Measurements from ENCODE around the gene OLFM1. TPM values are rescaled to one million over a fixed set of nuclear protein-coding genes. Genes with fewer than 3 reads are reported as not detected.

OLFM1 gene
- total RNA-seq, 2 donors from 2014 or later = not detected

DNA sequence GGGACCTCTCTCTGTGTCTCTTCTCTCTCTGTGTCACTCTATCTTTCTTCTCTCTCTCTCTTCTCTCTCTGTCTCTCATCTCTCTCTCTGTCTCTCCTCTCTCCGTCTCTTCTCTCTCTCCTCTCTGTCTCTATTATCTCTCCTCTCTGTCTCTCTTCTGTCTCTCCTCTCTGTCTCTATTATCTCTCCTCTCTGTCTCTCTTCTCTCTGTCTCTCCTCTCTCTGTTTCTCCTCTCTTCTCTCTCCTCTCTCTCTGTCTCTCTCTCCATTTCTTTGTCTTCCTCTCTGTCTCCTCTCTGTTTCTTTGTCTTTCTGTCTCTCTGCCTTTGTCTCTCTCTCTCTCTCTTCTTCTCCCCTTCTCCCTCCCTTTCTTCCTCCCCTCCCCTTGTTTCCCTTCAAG is 3.2 kb upstream of the OLFM1 start:
- Mint-ChIP-seq H3K4me1 (peaks cover 4% of the 10 kb centered on the region), H3K27me3 (peaks cover 49% of the 10 kb centered on the region), H3K27ac (no peak overlapping the region), H3K4me3 (no peak overlapping the region), H3K36me3 (ENCODE audit: low read depth) (peaks cover 6% of the 10 kb centered on the region)
- H3K9me3 ChIP-seq (ENCODE audit: control insufficient read depth, low read length, poor library complexity, severe bottlenecking) = no peaks in the 10 kb centered on the region
- DNase-seq = no peak
- no peak for ATAC-seq

DNA sequence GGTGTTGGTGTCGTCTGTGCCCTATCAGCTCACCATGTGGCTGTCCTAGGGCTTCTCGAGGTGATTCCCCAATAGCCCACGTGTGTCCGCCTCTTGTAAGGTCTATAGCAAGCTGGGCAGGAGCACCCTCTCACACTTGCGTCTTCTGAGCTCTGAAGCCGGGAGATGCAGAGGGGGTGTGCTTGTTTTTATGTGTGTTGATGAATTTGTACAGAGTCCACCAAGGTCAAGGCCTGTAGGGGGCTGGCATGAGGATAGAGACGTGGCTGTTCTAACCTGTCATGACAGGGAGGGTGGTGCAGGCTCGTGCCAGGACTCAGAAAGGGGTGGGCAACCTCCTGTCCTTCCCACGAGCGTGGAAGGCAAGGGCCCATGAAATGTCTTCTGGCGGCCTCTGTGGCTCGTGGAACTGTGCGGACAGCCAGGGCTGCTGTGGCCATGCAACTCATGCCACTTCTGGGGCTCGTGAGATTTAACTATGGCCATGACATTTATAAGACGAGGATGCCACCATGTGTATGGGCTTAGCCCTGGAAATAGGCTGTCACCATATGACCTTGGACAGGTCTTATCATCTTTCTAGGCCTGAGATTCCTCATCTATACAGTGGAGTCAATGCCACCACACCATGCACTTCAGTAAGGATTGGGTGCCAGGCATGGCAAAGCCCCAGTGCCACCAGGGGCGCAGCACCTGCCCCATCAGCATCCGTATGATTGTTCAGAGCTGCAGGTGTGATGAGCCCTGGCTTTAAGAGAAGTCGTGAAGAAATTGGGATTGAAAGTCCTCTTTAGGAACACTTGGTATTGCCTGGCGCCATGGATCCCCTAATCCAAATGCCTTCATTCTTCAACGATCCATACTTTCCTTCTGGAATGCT is 2.3 kb upstream of the OLFM1 start:
- Mint-ChIP-seq H3K4me1 (peaks cover 4% of the 10 kb centered on the region), H3K27ac (no peak overlapping the region), H3K27me3 (peaks cover 55% of the 10 kb centered on the region), H3K4me3 (no peak overlapping the region), H3K36me3 (ENCODE audit: low read depth) (peaks cover 6% of the 10 kb centered on the region)
- no peaks in the 10 kb centered on the region for H3K9me3 ChIP-seq (ENCODE audit: control insufficient read depth, low read length, poor library complexity, severe bottlenecking)
- no peak for ATAC-seq
- no peak for DNase-seq

DNA sequence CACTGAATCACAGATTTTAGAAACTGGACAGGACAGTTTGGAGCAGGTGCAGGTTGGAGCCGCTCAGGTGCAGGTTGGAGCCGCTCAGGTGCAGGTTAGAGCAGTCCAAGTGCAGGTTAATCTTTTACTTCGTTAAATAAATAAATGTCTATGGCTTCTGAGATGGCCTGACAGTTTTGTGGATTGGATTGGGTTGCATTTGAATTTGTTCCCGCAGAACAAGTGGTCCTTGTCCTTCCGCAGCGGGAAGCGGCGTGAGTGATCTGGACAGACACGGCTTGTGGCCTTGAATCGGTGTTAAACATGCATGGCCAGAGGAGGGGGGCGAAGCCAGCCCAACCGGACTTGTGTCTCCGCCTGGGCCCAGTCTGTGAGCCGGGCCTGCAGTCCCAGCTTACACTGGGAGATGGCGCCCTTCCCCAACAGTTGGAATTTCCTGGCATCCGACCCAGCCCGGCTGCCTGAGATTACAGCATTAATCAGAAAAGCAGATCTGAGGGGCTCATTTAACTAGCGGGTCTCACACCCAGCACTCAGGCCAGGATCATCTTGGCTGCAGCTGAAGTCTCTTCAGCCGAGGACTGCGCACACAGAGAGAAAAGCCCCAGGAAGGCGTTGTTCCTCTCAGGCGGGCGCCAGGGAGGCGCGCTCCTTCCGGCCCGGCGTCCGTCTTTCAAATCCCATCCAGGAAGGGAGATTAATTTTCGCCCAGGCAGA is 1.5 kb upstream of the OLFM1 start:
- peaks cover 55% of the 10 kb centered on the region for H3K27me3 Mint-ChIP-seq

DNA sequence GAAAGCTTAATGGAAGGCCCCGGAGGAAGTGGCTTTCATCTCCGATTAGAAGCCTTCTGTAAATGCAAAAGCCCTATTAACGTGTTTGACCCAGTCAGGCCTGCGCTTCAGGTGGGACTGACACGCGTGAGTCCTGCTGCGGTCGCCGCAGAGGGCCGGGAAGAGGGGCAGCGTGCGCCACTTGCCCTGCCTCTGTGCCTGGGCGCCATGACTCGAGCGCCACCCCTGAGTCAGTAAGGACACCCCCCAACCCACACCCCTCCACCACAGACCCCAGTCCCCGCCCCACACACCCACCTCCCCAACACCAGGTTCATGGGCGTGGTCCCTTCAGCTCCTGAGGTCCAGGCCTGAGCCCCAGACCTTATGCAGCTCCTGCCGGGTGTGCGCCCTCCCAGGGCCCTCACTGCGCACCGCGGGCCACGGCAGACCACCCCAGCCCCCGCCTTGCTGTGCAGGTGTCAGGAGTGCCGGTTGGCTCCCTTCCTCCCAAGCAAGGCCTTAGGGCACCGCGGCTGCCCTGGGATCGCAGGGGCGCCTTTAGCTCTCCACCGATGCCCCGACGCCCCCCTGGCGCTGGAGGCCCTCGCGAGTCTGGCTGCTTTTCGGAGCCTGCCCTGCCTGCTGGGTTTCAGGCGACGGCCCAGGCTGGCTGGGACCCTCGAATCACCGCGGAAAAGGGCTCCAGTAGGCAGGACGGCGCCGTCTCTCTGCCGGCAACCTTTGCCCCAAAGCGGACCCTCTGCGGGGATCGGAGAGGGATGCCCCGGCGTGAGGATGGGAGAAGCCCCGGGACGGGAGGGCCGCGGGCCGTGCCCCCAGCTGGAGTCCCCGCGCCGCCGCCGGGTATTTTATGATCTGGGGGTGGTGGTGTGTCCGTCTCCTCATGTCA is 625 bp upstream of the OLFM1 start:
- ATAC-seq = no peak
- Mint-ChIP-seq H3K4me3 (no peak overlapping the region), H3K27ac (no peak overlapping the region)

More for the DNA sequence above, 1.5 kb upstream of the OLFM1 start:
- H3K36me3 Mint-ChIP-seq (ENCODE audit: low read depth) = peaks cover 6% of the 10 kb centered on the region
- DNase-seq (peak in 1 of 3 donors; percentile 11), ATAC-seq (no peak)
- no peak overlapping the region for H3K27ac Mint-ChIP-seq
- peaks cover 4% of the 10 kb centered on the region for H3K4me1 Mint-ChIP-seq
- peak overlapping the region; percentile 77 for H3K4me3 Mint-ChIP-seq
- H3K9me3 ChIP-seq (ENCODE audit: control insufficient read depth, low read length, poor library complexity, severe bottlenecking) = no peaks in the 10 kb centered on the region

DNA sequence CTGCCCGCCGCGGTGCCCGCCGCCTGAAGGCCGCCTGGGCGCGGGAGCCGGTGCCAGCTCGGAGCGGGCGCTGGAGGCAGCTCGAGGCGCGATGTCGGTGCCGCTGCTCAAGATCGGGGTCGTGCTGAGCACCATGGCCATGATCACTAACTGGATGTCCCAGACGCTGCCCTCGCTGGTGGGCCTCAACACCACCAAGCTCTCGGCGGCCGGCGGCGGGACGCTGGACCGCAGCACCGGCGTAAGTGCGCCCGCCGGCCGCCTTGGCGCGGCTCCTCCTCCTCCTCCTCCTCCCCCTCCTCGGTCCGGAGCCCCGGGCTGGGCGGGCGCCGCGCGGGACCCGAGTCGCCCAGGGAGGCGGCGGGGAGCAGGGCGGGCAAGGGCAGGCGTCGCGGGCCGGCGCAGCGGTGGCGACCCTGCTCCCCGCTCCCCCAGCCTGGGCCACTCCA is 455 bp downstream of the OLFM1 start:
- Mint-ChIP-seq H3K36me3 (ENCODE audit: low read depth) (peaks cover 6% of the 10 kb centered on the region), H3K4me3 (no peak overlapping the region), H3K27me3 (peaks cover 53% of the 10 kb centered on the region), H3K27ac (no peak overlapping the region), H3K4me1 (peaks cover 4% of the 10 kb centered on the region)
- ATAC-seq (no peak), DNase-seq (no peak)
- H3K9me3 ChIP-seq (ENCODE audit: control insufficient read depth, low read length, poor library complexity, severe bottlenecking) = no peaks in the 10 kb centered on the region

More for the DNA sequence above, 625 bp upstream of the OLFM1 start:
- DNase-seq = no peak
- Mint-ChIP-seq H3K27me3 (peaks cover 53% of the 10 kb centered on the region), H3K4me1 (peaks cover 4% of the 10 kb centered on the region), H3K36me3 (ENCODE audit: low read depth) (peaks cover 6% of the 10 kb centered on the region)
- H3K9me3 ChIP-seq (ENCODE audit: control insufficient read depth, low read length, poor library complexity, severe bottlenecking) = no peaks in the 10 kb centered on the region

DNA sequence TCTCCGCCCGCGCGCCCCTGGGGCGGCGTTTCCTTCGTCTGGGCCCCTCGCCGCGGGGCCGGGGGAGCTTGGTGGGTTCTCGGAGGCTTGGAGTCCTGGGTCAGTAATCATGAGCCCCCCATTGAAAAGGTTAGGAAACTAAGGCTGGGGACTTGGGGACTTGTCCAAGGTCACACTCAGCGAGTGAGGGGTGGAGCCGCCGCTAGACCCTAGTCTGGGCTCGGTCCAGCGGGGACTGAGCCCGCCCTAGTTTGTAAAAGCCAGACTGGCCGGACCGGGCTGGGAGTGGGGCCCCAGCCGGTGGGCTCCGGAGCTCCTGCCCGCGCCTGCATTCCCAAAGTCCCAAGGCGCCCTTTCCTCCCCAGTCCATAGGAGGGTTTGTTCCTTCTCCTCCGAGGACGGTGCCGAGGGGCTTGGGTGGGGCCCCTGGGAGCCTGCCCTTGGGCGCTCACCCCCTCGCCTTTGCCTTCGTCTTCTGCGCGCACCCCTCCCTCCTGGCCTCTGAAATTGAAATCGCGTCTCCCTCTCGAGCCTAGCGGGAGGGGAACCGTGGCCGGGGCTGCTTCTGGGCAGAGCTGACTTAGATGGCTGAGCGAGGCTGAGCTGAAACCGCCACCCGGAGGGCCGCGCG is 995 bp downstream of the OLFM1 start:
- no peaks in the 10 kb centered on the region for H3K9me3 ChIP-seq (ENCODE audit: control insufficient read depth, low read length, poor library complexity, severe bottlenecking)
- ATAC-seq = no peak
- Mint-ChIP-seq H3K27ac (no peak overlapping the region), H3K4me3 (no peak overlapping the region), H3K36me3 (ENCODE audit: low read depth) (peaks cover 6% of the 10 kb centered on the region), H3K27me3 (peaks cover 53% of the 10 kb centered on the region), H3K4me1 (peaks cover 4% of the 10 kb centered on the region)
- no peak for DNase-seq

DNA sequence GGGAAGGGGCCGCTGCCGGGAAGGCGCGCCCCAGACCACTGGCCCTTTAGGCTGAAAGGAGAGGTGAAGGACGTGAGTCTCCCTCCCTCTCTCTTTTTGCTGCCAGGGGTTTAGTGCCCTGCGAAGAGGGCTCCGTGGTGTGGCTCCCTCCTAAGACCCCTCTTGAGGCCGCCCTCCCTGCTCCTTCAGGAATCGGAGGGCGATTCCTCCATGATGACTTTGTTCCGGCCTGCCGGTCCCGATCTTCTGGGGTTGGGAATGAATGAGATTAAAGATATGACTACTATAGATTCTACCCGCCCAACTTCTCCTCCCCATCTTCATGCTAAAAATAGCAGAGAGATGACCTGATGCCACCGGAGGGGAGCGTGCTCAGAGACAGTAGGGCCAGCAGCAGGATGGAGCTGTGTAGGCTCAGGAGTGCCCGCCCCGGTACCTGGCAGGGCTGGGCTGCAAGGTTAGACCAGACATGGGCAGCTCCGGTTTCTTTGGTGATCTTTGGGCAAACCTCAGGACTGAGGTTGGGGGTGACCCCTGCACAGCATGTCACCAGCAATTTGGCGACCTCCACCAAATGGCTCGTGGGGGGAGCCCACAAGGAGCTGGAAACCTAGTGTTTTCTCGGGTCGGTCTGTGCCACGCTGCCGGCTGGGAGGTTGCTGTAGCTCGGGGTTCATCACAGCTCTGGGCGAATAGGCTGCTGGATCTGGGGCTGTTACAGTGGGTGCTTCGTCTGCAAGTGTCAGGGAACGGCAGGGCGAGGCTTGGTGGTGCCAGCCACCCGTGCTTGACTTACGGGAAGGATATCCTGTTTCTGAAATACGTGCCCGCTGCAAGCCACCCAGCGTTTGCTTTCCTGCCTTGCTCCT is 1.7 kb downstream of the OLFM1 start:
- no peak for DNase-seq
- H3K36me3 Mint-ChIP-seq (ENCODE audit: low read depth) = peaks cover 5% of the 10 kb centered on the region
- H3K27ac Mint-ChIP-seq = no peak overlapping the region
- peaks cover 51% of the 10 kb centered on the region for H3K27me3 Mint-ChIP-seq
- H3K4me1 Mint-ChIP-seq = peaks cover 4% of the 10 kb centered on the region
- no peaks in the 10 kb centered on the region for H3K9me3 ChIP-seq (ENCODE audit: control insufficient read depth, low read length, poor library complexity, severe bottlenecking)
- no peak overlapping the region for H3K4me3 Mint-ChIP-seq
- no peak for ATAC-seq

DNA sequence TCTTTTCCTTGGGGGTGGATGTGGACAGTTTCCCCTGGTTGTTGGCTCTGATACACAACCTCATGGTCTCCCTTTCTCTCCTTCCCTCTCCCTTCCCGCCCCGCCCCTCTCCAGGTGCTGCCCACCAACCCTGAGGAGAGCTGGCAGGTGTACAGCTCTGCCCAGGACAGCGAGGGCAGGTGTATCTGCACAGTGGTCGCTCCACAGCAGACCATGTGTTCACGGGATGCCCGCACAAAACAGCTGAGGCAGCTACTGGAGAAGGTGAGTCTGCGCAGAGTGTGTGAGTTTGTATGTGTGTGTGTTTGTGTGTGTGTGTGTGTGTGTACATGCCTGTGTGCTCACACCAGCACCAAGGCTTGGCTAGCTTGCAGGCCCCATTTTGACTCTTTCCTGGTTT is 2.6 kb downstream of the OLFM1 start:
- peaks cover 4% of the 10 kb centered on the region for H3K4me1 Mint-ChIP-seq
- H3K9me3 ChIP-seq (ENCODE audit: control insufficient read depth, low read length, poor library complexity, severe bottlenecking) = no peaks in the 10 kb centered on the region
- H3K27me3 Mint-ChIP-seq = peaks cover 56% of the 10 kb centered on the region
- no peak overlapping the region for H3K4me3 Mint-ChIP-seq
- no peak overlapping the region for H3K27ac Mint-ChIP-seq
- H3K36me3 Mint-ChIP-seq (ENCODE audit: low read depth) = peaks cover 3% of the 10 kb centered on the region
- DNase-seq (no peak), ATAC-seq (no peak)

DNA sequence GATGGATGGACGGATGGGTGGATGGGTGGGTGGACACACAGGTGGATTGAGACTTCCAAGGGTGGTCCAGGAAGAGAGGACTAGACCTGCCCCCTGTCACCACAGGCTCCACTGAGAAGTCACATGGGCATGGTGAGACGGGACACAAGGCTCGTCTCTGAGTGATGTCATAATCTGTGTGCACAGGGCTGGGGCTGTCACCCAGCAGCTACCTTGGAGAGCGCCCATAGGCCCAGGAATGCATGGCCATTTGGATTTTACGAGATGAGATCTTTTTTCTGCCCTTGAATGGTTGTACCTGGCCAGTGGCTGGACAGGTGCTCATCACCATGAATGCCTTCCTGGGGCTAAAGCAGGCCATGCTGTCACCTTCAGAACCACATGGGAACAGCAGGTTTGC is 3.1 kb downstream of the OLFM1 start:
- ATAC-seq = no peak
- peaks cover 4% of the 10 kb centered on the region for H3K4me1 Mint-ChIP-seq
- no peaks in the 10 kb centered on the region for H3K9me3 ChIP-seq (ENCODE audit: control insufficient read depth, low read length, poor library complexity, severe bottlenecking)
- H3K27ac Mint-ChIP-seq = no peak overlapping the region
- no peak overlapping the region for H3K4me3 Mint-ChIP-seq
- peaks cover 56% of the 10 kb centered on the region for H3K27me3 Mint-ChIP-seq
- no peak for DNase-seq
- peaks cover 3% of the 10 kb centered on the region for H3K36me3 Mint-ChIP-seq (ENCODE audit: low read depth)

DNA sequence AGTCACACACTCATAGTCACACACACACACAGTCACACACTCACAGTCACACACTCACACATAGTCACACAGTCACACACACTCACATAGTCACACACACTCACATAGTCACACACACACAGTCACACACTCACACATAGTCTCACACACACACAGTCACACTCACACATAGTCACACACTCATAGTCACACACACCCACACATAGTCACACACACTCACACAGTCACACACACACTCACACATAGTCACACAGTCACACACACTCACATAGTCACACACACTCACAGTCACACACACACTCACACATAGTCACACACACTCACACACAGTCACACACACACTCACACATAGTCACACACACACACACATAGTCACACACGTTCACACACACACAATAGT is 4.1 kb downstream of the OLFM1 start:
- no peaks in the 10 kb centered on the region for H3K36me3 Mint-ChIP-seq (ENCODE audit: low read depth)
- ATAC-seq (no peak), DNase-seq (no peak)
- H3K27ac Mint-ChIP-seq = no peak overlapping the region
- H3K4me3 Mint-ChIP-seq = no peak overlapping the region
- no peaks in the 10 kb centered on the region for H3K9me3 ChIP-seq (ENCODE audit: control insufficient read depth, low read length, poor library complexity, severe bottlenecking)
- H3K4me1 Mint-ChIP-seq = no peaks in the 10 kb centered on the region
- H3K27me3 Mint-ChIP-seq = peaks cover 48% of the 10 kb centered on the region

DNA sequence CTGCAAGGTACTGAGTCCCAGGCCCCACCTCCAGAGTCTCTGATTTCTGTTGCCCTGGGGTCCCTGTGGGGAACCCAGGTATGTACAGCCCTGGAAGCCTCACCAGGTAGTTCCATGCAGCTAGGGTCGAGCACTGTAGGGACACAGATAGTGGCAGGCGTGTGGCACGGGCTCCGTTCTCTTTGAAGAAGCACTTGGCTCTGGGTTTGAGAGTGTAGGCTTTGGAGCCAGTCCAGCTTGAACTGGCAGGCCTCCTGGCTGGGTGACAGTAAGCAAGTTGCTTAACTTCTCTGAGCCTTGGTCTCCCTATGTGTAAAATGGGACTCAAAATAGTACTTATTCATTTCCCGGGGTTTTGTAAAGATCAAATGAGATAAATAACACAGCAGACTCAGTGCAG is 5.6 kb downstream of the OLFM1 start:
- ATAC-seq = no peak
- Mint-ChIP-seq H3K4me3 (no peak overlapping the region), H3K27me3 (peaks cover 56% of the 10 kb centered on the region), H3K27ac (no peak overlapping the region), H3K4me1 (no peaks in the 10 kb centered on the region), H3K36me3 (ENCODE audit: low read depth) (no peaks in the 10 kb centered on the region)
- no peak for DNase-seq
- no peaks in the 10 kb centered on the region for H3K9me3 ChIP-seq (ENCODE audit: control insufficient read depth, low read length, poor library complexity, severe bottlenecking)

Measured in T-helper 17 cell (primary cell).